Uterus (tissue), 2 donors: Measurements from ENCODE around the gene NSG1.

Experiments used
- CTCF ChIP-seq, 4 experiments: fragments of 200-600 bp in 2 of 4; fragments of 450-650 bp in 2 of 4; sonication (generic) in 2 of 4; IDR thresholded peaks; one replicate each; pipeline ENCODE4 v1.5.1; 2016 to 2019; ENCODE audit warnings: antibody characterized with exemption in 4 of 4, mild to moderate bottlenecking in 2 of 4, moderate library complexity in 1 of 4
- POLR2A ChIP-seq, 2 donors: fragments of 450-650 bp; IDR thresholded peaks; one replicate each; pipeline ENCODE4 v1.6.1; 2016; ENCODE audit warnings: antibody characterized with exemption in 2 of 2, mild to moderate bottlenecking in 1 of 2, moderate library complexity in 1 of 2

- TF ChIP-seq CTCF (IDR thresholded peaks at IDR 0.05) (no peak), POLR2A (IDR thresholded peaks at IDR 0.05) (no peak)
Measured at GRCh38 chr4:4377732-4378460, 9.0 kb upstream of the NSG1 start.
